Suprapubic skin (tissue), 3 donors: Measurements from ENCODE around the gene MGAT1.

Experiments used
- EP300 ChIP-seq: sonication (generic); formaldehyde crosslinking; IDR thresholded peaks from one replicate; pipeline ENCODE4 v1.6.1; 2017; ENCODE audit warnings: antibody characterized with exemption
- POLR2A ChIP-seq, 2 donors: fragments of 450-650 bp; IDR thresholded peaks; one replicate each; pipeline ENCODE4 v1.6.1; 2017; ENCODE audit warnings: antibody characterized with exemption in 2 of 2, mild to moderate bottlenecking in 2 of 2, moderate library complexity in 2 of 2
- TF ChIP-seq, protein P1 (sequence below), 2 donors: fragments of 200-600 bp in 1 of 2; fragments of 450-650 bp in 1 of 2; sonication (generic) in 1 of 2; IDR thresholded peaks; one replicate each; pipeline ENCODE4 v1.5.1; 2016 to 2019; ENCODE audit warnings: antibody characterized with exemption in 2 of 2, mild to moderate bottlenecking in 1 of 2, moderate library complexity in 1 of 2

DNA sequence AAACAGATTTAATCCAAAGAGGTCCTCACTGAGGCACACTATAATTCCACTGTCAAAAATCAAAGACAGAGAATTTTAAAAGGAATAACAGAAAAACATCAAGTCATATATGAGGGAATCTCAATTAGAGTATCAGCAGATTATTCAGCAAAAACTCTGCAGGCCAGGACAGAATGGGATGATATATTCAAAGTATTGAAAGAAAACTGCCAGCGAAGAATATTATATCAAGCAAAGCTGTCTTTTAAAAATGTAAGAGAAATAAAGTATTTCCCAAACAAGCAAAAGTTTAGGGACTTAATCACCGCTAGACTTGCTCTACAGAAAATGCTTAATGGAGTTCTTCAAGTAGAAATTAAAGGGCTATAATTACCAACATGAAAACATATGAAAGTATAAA, 47.0 kb downstream of the MGAT1 start:
- TF ChIP-seq, protein P1, sequence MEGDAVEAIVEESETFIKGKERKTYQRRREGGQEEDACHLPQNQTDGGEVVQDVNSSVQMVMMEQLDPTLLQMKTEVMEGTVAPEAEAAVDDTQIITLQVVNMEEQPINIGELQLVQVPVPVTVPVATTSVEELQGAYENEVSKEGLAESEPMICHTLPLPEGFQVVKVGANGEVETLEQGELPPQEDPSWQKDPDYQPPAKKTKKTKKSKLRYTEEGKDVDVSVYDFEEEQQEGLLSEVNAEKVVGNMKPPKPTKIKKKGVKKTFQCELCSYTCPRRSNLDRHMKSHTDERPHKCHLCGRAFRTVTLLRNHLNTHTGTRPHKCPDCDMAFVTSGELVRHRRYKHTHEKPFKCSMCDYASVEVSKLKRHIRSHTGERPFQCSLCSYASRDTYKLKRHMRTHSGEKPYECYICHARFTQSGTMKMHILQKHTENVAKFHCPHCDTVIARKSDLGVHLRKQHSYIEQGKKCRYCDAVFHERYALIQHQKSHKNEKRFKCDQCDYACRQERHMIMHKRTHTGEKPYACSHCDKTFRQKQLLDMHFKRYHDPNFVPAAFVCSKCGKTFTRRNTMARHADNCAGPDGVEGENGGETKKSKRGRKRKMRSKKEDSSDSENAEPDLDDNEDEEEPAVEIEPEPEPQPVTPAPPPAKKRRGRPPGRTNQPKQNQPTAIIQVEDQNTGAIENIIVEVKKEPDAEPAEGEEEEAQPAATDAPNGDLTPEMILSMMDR (IDR thresholded peaks at IDR 0.05): no peak
- no peak for TF ChIP-seq EP300
- TF ChIP-seq POLR2A (IDR thresholded peaks at IDR 0.05): no peak
